Gastroesophageal sphincter (tissue), 4 donors: ENCODE results near the gene PDE1C. TPM values are rescaled to one million over a fixed set of nuclear protein-coding genes. Genes with fewer than 3 reads are reported as not detected.

ENCODE experiments used
- ATAC-seq: fragments of 150-250 bp; one replicate; pipeline ENCODE4 v1.9.1; 2016; ENCODE audit warnings: mild to moderate bottlenecking, moderate library complexity
- H3K27ac ChIP-seq, 4 donors: fragments of 200-600 bp; sonication (generic) in 3 of 4; 1 replicate in 3 of 4; 2 replicates in 1 of 4; pipeline ENCODE4 v1.5.1; 2016 to 2019
- H3K27me3 ChIP-seq: fragments of 200-600 bp; sonication (generic); one replicate; pipeline ENCODE4 v1.5.1; 2019
- H3K36me3 ChIP-seq, 2 donors: fragments of 200-600 bp; sonication (generic); one replicate each; pipeline ENCODE4 v1.5.1; 2019; ENCODE audit warnings: control low read depth in 1 of 2
- H3K4me1 ChIP-seq, 3 donors: fragments of 200-600 bp; sonication (generic); 1 replicate in 2 of 3; 2 replicates in 1 of 3; pipeline ENCODE4 v1.5.1; 2016 to 2019; ENCODE audit warnings: control low read depth in 2 of 3
- H3K4me3 ChIP-seq, 2 donors: fragments of 200-600 bp; sonication (generic); one replicate each; pipeline ENCODE4 v1.5.1; 2019; ENCODE audit warnings: mild to moderate bottlenecking in 1 of 2, moderate library complexity in 1 of 2
- H3K9me3 ChIP-seq, 3 donors: fragments of 200-600 bp; sonication (generic); one replicate each; pipeline ENCODE4 v1.5.1; 2017 to 2019; ENCODE audit warnings: control low read depth in 2 of 3
- EP300 ChIP-seq: sonication (generic); formaldehyde crosslinking; IDR thresholded peaks from one replicate; pipeline ENCODE4 v1.6.1; 2017; ENCODE audit warnings: antibody characterized with exemption, mild to moderate bottlenecking
- POLR2A ChIP-seq, 2 donors: fragments of 450-650 bp; IDR thresholded peaks; one replicate each; pipeline ENCODE4 v1.6.1; 2017; ENCODE audit warnings: antibody characterized with exemption in 2 of 2, mild to moderate bottlenecking in 2 of 2, moderate library complexity in 1 of 2
- POLR2AphosphoS5 ChIP-seq: sonication (generic); formaldehyde crosslinking; IDR thresholded peaks from one replicate; pipeline ENCODE4 v1.6.1; 2017; ENCODE audit warnings: antibody characterized with exemption
- WGBS, 2 donors: methylation state at CpG; one replicate each; pipeline ENCODE4 v1.1.5; 2018; ENCODE audit warnings: low coverage in 1 of 2; 5-methylcytosine and 5-hydroxymethylcytosine counted together
- total RNA-seq, 4 donors: library from RNA; depleted of rRNA; stranded (reverse); fragments of >200 nt; gene quantifications; one replicate each; pipeline ENCODE4 v1.1.0, GENCODE V29; 2016
- TF ChIP-seq, protein P1 (sequence below), 4 experiments: fragments of 200-600 bp in 2 of 4; fragments of 450-650 bp in 2 of 4; sonication (generic) in 1 of 4; IDR thresholded peaks; one replicate each; pipeline ENCODE4 v1.5.1; 2017 to 2019; ENCODE audit warnings: antibody characterized with exemption in 4 of 4, mild to moderate bottlenecking in 2 of 4, moderate library complexity in 2 of 4

Gene PDE1C
- total RNA-seq, 4 donors from 2014 or later: 17.2 to 28.8 (median 21.7) TPM

DNA sequence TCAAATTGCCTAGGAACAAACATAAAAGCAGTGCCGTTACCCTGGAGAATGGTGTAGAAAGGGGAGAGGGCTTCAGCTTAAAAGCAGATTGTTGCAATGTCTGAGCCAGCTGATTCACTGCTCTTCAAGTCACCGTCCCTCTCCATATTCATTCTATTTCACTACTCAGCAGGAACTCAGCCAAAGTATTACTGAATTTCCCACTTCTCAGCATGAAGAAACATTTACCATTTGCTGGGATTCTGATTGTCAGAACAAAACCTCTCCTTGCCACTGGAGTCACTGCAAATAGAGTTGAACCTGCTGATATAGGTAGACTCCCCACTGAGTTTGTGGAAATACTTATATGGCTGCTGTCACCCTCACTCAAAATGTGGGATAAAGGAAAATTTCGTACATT is 311.5 kb downstream of the PDE1C start:
- 63 to 93% methylated on average over 2 to 3 of the region's 3 CpGs for WGBS, 2 donors
- no peak for ATAC-seq
- H3K9me3 ChIP-seq: no peaks in the 10 kb centered on the region
- TF ChIP-seq POLR2A (IDR thresholded peaks at IDR 0.05): no peak
- TF ChIP-seq EP300: no peak
- no peaks in the 10 kb centered on the region for H3K27me3 ChIP-seq
- no peaks in the 10 kb centered on the region for H3K4me1 ChIP-seq
- no peak overlapping the region for H3K4me3 ChIP-seq
- no peak overlapping the region for H3K27ac ChIP-seq
- no peaks in the 10 kb centered on the region for H3K36me3 ChIP-seq

DNA sequence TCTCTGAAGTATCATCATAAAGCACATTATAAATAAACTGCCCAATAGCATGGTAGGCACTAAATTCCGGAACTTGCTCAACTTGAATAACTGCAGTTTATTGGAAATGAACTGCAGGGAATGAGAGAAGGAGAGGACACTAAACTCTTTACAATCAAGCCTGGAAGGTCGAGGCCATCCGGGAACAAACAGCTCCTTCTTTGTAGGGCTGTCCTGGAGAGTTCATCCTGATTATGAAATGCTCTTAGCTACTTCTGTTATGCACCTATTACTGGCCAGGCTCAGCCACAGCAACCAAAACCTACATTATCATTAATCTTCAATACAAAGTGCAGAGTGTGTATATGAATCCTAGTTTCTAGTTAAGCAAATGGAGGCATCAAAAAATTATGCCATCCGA is 318.5 kb downstream of the PDE1C start:
- no peaks in the 10 kb centered on the region for H3K9me3 ChIP-seq
- H3K4me3 ChIP-seq: no peak overlapping the region
- ATAC-seq: no peak
- no peaks in the 10 kb centered on the region for H3K27me3 ChIP-seq
- WGBS, 2 donors: 78 to 80% methylated on average over 3 to 4 of the region's 4 CpGs
- TF ChIP-seq POLR2AphosphoS5: no peak
- no peak for TF ChIP-seq EP300
- no peak for TF ChIP-seq POLR2A (IDR thresholded peaks at IDR 0.05)
- TF ChIP-seq, protein P1, sequence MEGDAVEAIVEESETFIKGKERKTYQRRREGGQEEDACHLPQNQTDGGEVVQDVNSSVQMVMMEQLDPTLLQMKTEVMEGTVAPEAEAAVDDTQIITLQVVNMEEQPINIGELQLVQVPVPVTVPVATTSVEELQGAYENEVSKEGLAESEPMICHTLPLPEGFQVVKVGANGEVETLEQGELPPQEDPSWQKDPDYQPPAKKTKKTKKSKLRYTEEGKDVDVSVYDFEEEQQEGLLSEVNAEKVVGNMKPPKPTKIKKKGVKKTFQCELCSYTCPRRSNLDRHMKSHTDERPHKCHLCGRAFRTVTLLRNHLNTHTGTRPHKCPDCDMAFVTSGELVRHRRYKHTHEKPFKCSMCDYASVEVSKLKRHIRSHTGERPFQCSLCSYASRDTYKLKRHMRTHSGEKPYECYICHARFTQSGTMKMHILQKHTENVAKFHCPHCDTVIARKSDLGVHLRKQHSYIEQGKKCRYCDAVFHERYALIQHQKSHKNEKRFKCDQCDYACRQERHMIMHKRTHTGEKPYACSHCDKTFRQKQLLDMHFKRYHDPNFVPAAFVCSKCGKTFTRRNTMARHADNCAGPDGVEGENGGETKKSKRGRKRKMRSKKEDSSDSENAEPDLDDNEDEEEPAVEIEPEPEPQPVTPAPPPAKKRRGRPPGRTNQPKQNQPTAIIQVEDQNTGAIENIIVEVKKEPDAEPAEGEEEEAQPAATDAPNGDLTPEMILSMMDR (IDR thresholded peaks at IDR 0.05): no peak
- no peaks in the 10 kb centered on the region for H3K36me3 ChIP-seq
- no peaks in the 10 kb centered on the region for H3K4me1 ChIP-seq
- no peak overlapping the region for H3K27ac ChIP-seq

DNA sequence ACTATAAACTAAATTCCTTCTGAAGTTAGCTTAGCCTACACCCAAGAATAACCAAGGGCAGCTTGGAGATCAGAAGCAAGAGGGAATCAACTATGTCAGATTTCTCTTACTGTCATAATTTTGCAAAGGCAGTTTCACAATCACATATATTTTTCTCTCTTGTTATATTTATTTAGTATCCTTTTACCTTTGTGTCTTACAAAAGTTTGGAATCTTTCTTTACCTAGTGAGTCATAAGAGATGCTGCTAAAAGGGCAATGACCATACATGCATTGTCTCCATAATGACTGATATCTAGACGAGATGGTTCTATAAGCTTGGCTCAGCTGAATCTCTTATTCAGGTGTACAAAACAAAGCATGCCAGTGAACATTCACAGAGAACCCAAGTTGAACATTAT is 322.1 kb downstream of the PDE1C start:
- Histone ChIP-seq H3K9me3 (no peaks in the 10 kb centered on the region), H3K27ac (no peak overlapping the region), H3K4me3 (no peak overlapping the region), H3K27me3 (no peaks in the 10 kb centered on the region), H3K36me3 (no peaks in the 10 kb centered on the region), H3K4me1 (no peaks in the 10 kb centered on the region)
- ATAC-seq: no peak
- 67 to 100% methylated on average over 1 of the region's 1 CpG for WGBS, 2 donors
- TF ChIP-seq EP300: no peak
- TF ChIP-seq POLR2A (IDR thresholded peaks at IDR 0.05): no peak
- TF ChIP-seq, protein P1 (IDR thresholded peaks at IDR 0.05): no peak
- no peak for TF ChIP-seq POLR2AphosphoS5

DNA sequence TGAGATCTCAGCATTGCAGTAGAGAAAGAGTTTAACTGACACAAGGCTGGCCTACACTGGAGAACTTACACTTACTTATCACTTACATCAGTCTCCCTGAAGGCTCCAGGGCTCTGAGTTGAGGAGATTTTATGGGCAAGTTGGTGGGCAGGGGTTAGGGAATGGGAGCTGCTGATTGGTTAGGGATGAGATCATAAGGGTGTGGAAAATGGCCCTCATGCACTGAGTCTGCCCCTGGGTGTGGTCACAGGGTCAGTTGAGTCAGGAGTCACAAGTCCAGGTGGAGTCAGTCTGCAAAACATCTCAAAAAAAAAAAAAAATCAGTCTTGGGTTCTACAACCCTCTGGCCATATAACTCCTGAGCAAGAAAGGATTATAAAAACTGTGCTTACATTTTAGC is 322.7 kb downstream of the PDE1C start:
- TF ChIP-seq, protein P1 (IDR thresholded peaks at IDR 0.05): no peak
- TF ChIP-seq POLR2A (IDR thresholded peaks at IDR 0.05) (no peak), POLR2AphosphoS5 (no peak), EP300 (no peak)
- no peaks in the 10 kb centered on the region for H3K4me1 ChIP-seq
- H3K4me3 ChIP-seq: no peak overlapping the region
- no peak for ATAC-seq
- H3K36me3 ChIP-seq: no peaks in the 10 kb centered on the region
- H3K9me3 ChIP-seq: no peaks in the 10 kb centered on the region
- H3K27ac ChIP-seq: no peak overlapping the region
- no peaks in the 10 kb centered on the region for H3K27me3 ChIP-seq

DNA sequence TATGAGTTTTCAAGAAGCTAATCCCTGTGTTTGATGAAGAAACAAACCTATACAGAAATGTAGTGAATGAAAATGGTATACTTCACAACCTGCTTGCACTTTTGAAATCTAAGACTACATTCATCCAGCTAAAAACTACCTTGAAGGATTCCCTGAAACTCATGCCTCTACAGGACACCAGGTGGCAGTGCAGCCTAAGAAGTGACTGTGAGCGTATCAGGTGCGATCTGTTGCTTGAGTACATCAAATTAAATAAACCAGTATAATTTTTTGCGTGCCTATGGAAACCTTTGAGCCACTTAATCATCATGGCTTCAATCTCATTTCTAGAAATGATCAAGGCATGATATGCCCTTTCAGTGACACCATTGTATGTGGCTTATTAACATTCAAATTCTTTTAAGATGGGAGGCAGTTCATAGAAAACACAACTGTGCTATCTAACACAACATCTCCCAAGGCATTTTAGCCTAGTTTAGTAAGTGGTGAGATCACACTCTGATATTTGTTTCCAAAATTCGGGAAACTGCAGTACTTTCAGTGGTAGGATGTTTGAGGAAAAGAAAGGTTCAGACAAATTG is 325.8 kb downstream of the PDE1C start:
- no peak for TF ChIP-seq EP300
- TF ChIP-seq, protein P1 (IDR thresholded peaks at IDR 0.05): peak; percentile 76 to 91 (median 84)
- H3K27me3 ChIP-seq: no peaks in the 10 kb centered on the region
- no peaks in the 10 kb centered on the region for H3K4me1 ChIP-seq
- no peak for ATAC-seq
- H3K9me3 ChIP-seq: no peaks in the 10 kb centered on the region
- no peak overlapping the region for H3K4me3 ChIP-seq
- H3K36me3 ChIP-seq: no peaks in the 10 kb centered on the region
- H3K27ac ChIP-seq: no peak overlapping the region
- 0 to 1% methylated on average over 4 of the region's 4 CpGs for WGBS, 2 donors
